Mesothelial cell of epicardium (in vitro differentiated cells): ENCODE results near the gene ABCB8. TPM values are rescaled to one million over a fixed set of nuclear protein-coding genes. Genes with fewer than 3 reads are reported as not detected.

ENCODE experiments used
- DNase-seq, 2 experiments: peaks; one replicate each; pipeline ENCODE4 v3.0.0; 2021; ENCODE audit warnings: low spot score in 2 of 2; ENCODE audit not compliant: unreplicated experiment in 2 of 2
- H3K27ac Mint-ChIP-seq: 2 replicates; pipeline ENCODE4 v1.8.0; 2021; ENCODE audit warnings: mixed read lengths
- H3K27me3 Mint-ChIP-seq: 2 replicates; pipeline ENCODE4 v1.8.0; 2021; ENCODE audit warnings: low read depth, mixed read lengths
- H3K36me3 Mint-ChIP-seq: 2 replicates; pipeline ENCODE4 v1.8.0; 2021; ENCODE audit warnings: mixed read lengths
- H3K4me1 Mint-ChIP-seq: 2 replicates; pipeline ENCODE4 v1.8.0; 2021; ENCODE audit warnings: mixed read lengths
- H3K4me3 Mint-ChIP-seq: 2 replicates; pipeline ENCODE4 v1.8.0; 2021; ENCODE audit warnings: mild to moderate bottlenecking, moderate library complexity, mixed read lengths
- H3K9me3 Mint-ChIP-seq: 2 replicates; pipeline ENCODE4 v1.8.0; 2021; ENCODE audit warnings: mixed read lengths
- total RNA-seq: library from RNA; stranded (reverse); gene quantifications from 3 replicates; pipeline ENCODE4 v1.2.1, GENCODE V29; 2021
- TF ChIP-seq, protein P1 (sequence below): fragments of 200-600 bp; sonication (generic); IDR thresholded peaks from one replicate; pipeline ENCODE4 v1.5.0; 2021; ENCODE audit warnings: antibody characterized with exemption; ENCODE audit not compliant: unreplicated experiment

Gene ABCB8
- total RNA-seq, 1 donor from 2014 or later = 40.7 TPM

DNA sequence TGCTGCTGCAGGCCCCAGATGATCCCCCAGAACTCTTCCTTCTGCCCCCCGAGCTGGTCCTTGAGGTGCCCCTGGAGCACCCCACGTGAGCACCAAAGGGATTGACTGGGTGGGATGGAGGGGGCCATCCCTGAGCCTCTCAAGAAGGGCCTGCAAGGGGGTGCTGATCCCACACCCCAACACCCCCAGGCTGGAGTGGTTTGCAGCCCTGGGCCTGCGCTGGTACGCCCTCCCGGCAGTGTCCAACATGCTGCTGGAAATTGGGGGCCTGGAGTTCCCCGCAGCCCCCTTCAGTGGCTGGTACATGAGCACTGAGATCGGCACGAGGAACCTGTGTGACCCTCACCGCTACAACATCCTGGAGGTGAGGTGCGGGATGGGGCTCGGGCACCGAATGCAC lies 29.2 kb upstream of the ABCB8 start:
- Mint-ChIP-seq H3K27me3 (no peaks in the 10 kb centered on the region), H3K27ac (no peak overlapping the region), H3K4me1 (peaks cover 19% of the 10 kb centered on the region), H3K36me3 (no peaks in the 10 kb centered on the region), H3K9me3 (no peaks in the 10 kb centered on the region), H3K4me3 (no peak overlapping the region)
- TF ChIP-seq, protein P1, sequence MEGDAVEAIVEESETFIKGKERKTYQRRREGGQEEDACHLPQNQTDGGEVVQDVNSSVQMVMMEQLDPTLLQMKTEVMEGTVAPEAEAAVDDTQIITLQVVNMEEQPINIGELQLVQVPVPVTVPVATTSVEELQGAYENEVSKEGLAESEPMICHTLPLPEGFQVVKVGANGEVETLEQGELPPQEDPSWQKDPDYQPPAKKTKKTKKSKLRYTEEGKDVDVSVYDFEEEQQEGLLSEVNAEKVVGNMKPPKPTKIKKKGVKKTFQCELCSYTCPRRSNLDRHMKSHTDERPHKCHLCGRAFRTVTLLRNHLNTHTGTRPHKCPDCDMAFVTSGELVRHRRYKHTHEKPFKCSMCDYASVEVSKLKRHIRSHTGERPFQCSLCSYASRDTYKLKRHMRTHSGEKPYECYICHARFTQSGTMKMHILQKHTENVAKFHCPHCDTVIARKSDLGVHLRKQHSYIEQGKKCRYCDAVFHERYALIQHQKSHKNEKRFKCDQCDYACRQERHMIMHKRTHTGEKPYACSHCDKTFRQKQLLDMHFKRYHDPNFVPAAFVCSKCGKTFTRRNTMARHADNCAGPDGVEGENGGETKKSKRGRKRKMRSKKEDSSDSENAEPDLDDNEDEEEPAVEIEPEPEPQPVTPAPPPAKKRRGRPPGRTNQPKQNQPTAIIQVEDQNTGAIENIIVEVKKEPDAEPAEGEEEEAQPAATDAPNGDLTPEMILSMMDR = no peak
- no peak for DNase-seq

DNA sequence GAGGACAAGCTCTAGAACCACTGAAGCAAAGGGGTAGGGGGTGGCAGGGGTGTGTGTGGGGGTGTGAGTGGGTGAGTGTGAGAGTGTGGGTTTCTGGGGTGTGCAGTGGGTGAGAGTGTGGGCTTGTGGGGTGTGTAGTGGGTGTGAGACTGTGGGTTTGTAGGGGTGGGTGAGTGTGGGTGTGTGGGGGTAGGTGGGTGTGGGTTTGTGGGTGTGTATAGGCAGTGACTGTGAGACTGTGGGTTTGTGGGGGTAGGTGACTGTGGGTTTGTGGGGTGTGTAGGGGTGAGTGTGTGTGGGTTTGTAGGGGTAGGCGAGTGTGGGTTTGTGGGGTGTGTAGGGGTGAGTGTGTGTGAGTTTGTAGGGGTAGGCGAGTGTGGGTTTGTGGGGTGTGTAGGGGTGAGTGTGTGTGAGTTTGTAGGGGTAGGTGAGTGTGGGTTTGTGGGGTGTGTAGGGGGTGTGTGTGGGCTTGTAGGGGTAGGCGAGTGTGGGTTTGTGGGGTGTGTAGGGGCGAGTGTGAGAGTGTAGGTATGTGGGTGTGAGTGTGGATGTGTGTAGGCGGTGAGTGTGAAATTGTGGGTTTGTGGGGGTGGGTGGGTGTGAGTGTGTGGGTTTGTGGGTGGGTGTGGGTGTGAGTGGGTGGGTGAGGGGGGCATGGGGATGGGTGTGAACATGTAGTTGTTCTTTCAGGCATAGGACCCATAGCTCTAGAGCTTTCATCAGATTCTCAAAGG lies 28.6 kb upstream of the ABCB8 start:
- TF ChIP-seq, protein P1 = no peak
- H3K4me1 Mint-ChIP-seq = peaks cover 18% of the 10 kb centered on the region
- no peak for DNase-seq
- peaks cover 3% of the 10 kb centered on the region for H3K27me3 Mint-ChIP-seq
- no peak overlapping the region for H3K27ac Mint-ChIP-seq
- H3K36me3 Mint-ChIP-seq = no peaks in the 10 kb centered on the region
- no peak overlapping the region for H3K4me3 Mint-ChIP-seq
- no peaks in the 10 kb centered on the region for H3K9me3 Mint-ChIP-seq

DNA sequence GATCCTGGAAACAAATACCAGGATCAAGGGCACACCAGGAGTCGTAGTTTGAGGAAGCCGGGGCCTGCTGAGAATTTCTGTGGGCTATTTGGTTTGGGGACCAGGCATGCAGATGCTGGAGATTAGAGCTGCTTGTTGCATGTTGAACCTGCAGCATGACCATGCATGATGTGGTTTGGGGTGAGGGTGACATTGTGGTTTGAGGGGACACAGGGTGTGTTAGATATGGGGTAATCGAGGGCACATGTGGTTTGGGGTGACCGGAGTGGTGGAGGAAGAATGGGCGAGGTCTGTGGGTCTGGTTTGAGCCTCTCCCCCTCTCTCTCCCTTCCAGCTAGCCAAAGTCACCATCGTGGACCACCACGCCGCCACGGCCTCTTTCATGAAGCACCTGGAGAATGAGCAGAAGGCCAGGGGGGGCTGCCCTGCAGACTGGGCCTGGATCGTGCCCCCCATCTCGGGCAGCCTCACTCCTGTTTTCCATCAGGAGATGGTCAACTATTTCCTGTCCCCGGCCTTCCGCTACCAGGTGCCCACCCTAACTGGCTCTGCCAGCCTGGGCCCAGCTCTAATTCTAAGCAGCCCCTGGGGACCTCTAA lies 27.3 kb upstream of the ABCB8 start:
- Mint-ChIP-seq H3K4me3 (no peak overlapping the region), H3K36me3 (no peaks in the 10 kb centered on the region), H3K9me3 (no peaks in the 10 kb centered on the region), H3K4me1 (peaks cover 16% of the 10 kb centered on the region), H3K27ac (no peak overlapping the region), H3K27me3 (peaks cover 3% of the 10 kb centered on the region)
- TF ChIP-seq, protein P1 = peak; percentile 18
- DNase-seq = no peak

DNA sequence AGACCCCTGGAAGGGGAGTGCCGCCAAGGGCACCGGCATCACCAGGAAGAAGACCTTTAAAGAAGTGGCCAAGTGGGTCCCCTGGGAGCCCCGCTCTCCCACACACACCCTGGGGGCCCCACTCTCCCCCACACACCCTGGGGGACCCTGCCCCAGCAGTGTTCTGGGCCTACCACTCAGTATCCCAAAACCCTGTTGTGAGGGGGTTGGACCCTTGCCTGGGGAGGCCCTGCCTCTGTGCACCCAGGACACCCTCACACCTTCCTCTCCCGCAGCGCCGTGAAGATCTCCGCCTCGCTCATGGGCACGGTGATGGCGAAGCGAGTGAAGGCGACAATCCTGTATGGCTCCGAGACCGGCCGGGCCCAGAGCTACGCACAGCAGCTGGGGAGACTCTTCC lies 26.7 kb upstream of the ABCB8 start:
- H3K4me1 Mint-ChIP-seq = peaks cover 13% of the 10 kb centered on the region
- H3K27ac Mint-ChIP-seq = no peak overlapping the region
- no peak overlapping the region for H3K4me3 Mint-ChIP-seq
- DNase-seq = no peak
- TF ChIP-seq, protein P1 = no peak
- H3K9me3 Mint-ChIP-seq = no peaks in the 10 kb centered on the region
- no peaks in the 10 kb centered on the region for H3K36me3 Mint-ChIP-seq
- H3K27me3 Mint-ChIP-seq = peaks cover 3% of the 10 kb centered on the region

DNA sequence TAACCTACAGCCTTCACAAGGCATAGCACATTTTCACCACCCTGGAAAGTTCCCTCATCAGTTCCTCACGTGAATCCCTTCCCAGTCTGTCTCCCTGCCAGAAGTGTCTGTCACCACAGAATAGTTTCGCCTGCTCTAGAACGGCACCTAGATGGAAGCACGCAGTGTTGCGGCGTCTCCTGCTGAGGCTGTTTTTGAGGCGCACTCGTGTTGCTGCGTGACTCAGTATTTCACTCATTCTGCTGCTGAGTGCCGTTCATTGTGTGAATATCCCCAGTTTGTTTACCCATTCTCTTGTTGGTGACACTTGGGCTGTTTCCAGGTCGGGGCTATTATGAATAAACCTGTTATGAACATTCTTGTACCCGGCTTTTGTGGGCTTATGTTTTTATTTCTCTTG lies 24.7 kb upstream of the ABCB8 start:
- Mint-ChIP-seq H3K4me3 (no peak overlapping the region), H3K27ac (no peak overlapping the region), H3K36me3 (no peaks in the 10 kb centered on the region), H3K9me3 (no peaks in the 10 kb centered on the region), H3K4me1 (peaks cover 10% of the 10 kb centered on the region), H3K27me3 (peaks cover 3% of the 10 kb centered on the region)
- no peak for DNase-seq
- TF ChIP-seq, protein P1 = no peak
